Small intestine (tissue), 7 donors: ENCODE results near the gene DENND5A. TPM values are rescaled to one million over a fixed set of nuclear protein-coding genes. Genes with fewer than 3 reads are reported as not detected.

Source experiments
- DNase-seq, 2 donors: peaks; one replicate each; pipeline versions ENCODE4 v3.0.0 to v3.0.0-alpha.2; 2013
- FAIRE-seq: peaks from 2 replicates; lab custom pipeline; 2012; peaks lifted over from hg19 to GRCh38; lab: Jason Lieb, UNC
- H3K27ac ChIP-seq, 3 donors: one replicate each; pipeline ENCODE4 v1.5.1; 2013; ENCODE audit warnings: low read length in 2 of 3, mild to moderate bottlenecking in 2 of 3, control low read depth in 1 of 3, inconsistent platforms in 1 of 3, low read depth in 1 of 3, moderate library complexity in 1 of 3
- H3K27me3 ChIP-seq, 3 donors: one replicate each; pipeline ENCODE4 v1.6.1; 2013; ENCODE audit warnings: low read length in 3 of 3, inconsistent platforms in 1 of 3; ENCODE audit not compliant: control insufficient read depth in 3 of 3, insufficient read depth in 3 of 3
- H3K36me3 ChIP-seq, 3 donors: one replicate each; pipeline ENCODE4 v1.6.1; 2013; ENCODE audit warnings: low read length in 3 of 3, inconsistent platforms in 1 of 3, low read depth in 1 of 3, mild to moderate bottlenecking in 1 of 3, moderate library complexity in 1 of 3; ENCODE audit not compliant: control insufficient read depth in 3 of 3, insufficient read depth in 2 of 3
- H3K4me1 ChIP-seq, 3 donors: one replicate each; pipeline ENCODE4 v1.6.1; 2013; ENCODE audit warnings: low read length in 2 of 3, inconsistent platforms in 1 of 3, low read depth in 1 of 3, mild to moderate bottlenecking in 1 of 3, moderate library complexity in 1 of 3; ENCODE audit not compliant: control insufficient read depth in 3 of 3, insufficient read depth in 2 of 3
- H3K4me3 ChIP-seq, 3 donors: one replicate each; pipeline ENCODE4 v1.5.1; 2013; ENCODE audit warnings: low read length in 3 of 3, control low read depth in 1 of 3, inconsistent platforms in 1 of 3, low read depth in 1 of 3, mild to moderate bottlenecking in 1 of 3, moderate library complexity in 1 of 3
- H3K9me3 ChIP-seq, 2 donors: one replicate each; pipeline ENCODE4 v1.6.1; 2013; ENCODE audit warnings: low read depth in 1 of 2, low read length in 1 of 2; ENCODE audit not compliant: control insufficient read depth in 2 of 2, insufficient read depth in 1 of 2
- WGBS, 3 donors: extraction: QIAGEN DNeasy Blood & Tissue Kit; methylation state at CpG; one replicate each; pipeline ENCODE4 v1.1.7; 2013; 5-methylcytosine and 5-hydroxymethylcytosine counted together
- polyA plus RNA-seq, 4 donors: library from polyadenylated mRNA; stranded (reverse) in 3 of 4; unstranded in 1 of 4; fragments of 200-250 nt in 3 of 4; fragments of 120-200 nt in 1 of 4; gene quantifications; one replicate each; pipeline versions ENCODE4 v1.2.1 to v1.2.3, GENCODE V29; 2013
- donor health status: healthy with polysubstance abuse.
- donor health status: control.
- donor health status: control.
- donor health status: Bipolar disorder and iron deficiency.
- donor health status: healthy.

DENND5A gene
- polyA plus RNA-seq, 4 donors = 0.89 to 17.7 (median 11.0) TPM

DNA sequence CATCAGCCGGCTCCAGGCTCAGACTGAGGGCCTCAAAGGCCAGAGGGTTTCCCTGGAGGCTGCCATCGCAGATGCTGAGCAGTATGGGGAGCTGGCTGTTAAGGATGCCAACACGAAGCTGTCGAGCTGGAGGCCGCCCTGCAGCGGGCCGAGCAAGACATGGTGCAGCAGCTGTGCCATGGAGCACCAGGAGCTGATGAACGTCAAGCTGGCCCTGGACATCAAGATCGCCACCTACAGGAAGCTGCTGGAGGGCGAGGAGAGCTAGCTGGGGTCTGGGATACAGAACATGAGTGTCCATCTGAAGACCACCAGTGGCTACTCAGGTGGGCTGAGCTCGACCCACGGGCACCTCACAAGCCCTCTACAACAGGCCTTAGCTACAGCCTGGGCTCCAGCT lies 169.7 kb downstream of the DENND5A start:
- no peak overlapping the region for H3K27ac ChIP-seq
- H3K4me3 ChIP-seq = no peak overlapping the region
- no peaks in the 10 kb centered on the region for H3K9me3 ChIP-seq
- H3K4me1 ChIP-seq = peaks cover 0 to 7% (median 0%) of the 10 kb centered on the region in 3 donors
- DNase-seq (no peak), FAIRE-seq (no peak)
- H3K36me3 ChIP-seq = no peaks in the 10 kb centered on the region
- H3K27me3 ChIP-seq = peaks cover 0 to 15% (median 5%) of the 10 kb centered on the region in 3 donors
- WGBS, 3 donors = 77 to 86% (median 78%) methylated on average over 12 of the region's 12 CpGs

DNA sequence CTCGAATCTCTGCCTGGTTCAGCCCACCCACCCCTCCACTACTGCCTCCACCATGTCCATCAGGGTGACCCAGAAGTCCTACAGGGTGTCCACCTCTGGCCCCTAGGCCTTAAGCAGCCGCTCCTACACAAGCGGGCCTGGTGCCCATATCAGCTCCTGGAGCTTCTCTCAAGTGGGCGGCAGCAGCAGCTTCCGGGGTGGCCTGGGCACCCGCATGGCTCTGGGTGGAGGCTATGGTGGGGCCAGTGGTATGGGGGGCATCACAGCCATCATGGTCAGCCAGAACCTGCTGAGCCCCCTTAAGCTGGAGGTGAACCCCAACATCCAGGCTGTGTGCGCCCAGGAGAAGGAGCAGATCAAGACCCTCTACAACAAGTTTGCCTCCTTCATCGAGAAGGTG lies 170.7 kb downstream of the DENND5A start:
- Histone ChIP-seq H3K27ac (no peak overlapping the region), H3K27me3 (peaks cover 0 to 23% (median 5%) of the 10 kb centered on the region in 3 donors), H3K4me1 (peaks cover 0 to 7% (median 3%) of the 10 kb centered on the region in 3 donors), H3K4me3 (no peak overlapping the region), H3K36me3 (no peaks in the 10 kb centered on the region), H3K9me3 (no peaks in the 10 kb centered on the region)
- DNase-seq (no peak), FAIRE-seq (no peak)
- 92 to 97% (median 97%) methylated on average over 8 of the region's 8 CpGs for WGBS, 3 donors

GRCh38 chr11:9092853-9093778 lies 172.0 kb downstream of the DENND5A start:
- H3K27ac ChIP-seq = no peak overlapping the region
- H3K4me3 ChIP-seq = no peak overlapping the region
- DNase-seq = no peak
- H3K9me3 ChIP-seq = no peaks in the 10 kb centered on the region
- WGBS, 3 donors = 65 to 75% (median 65%) methylated on average over 10 of the region's 10 CpGs
- H3K36me3 ChIP-seq = no peaks in the 10 kb centered on the region
- H3K4me1 ChIP-seq = peaks cover 0 to 12% (median 3%) of the 10 kb centered on the region in 3 donors
- H3K27me3 ChIP-seq = peaks cover 0 to 25% (median 5%) of the 10 kb centered on the region in 3 donors
- FAIRE-seq = no peak

DNA sequence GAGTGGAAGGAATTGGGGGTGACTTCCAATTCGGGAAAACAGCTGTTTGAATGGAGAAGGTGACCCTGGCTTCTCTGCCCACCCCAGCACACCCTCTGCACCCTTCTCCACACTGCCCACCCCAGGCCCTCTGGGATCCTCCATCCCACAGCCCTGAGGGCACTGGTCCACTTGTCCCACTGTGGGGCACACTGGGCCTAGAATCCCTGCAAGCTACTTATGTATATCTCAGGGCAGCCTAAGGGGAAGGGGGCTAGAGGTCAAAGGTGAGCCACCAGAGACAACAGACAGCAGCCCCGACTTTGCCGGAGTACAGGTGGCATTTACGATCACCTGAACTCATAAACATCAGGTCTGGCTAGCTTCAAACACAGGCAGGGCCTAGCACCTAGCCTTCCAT lies 173.1 kb downstream of the DENND5A start:
- FAIRE-seq (no peak), DNase-seq (no peak)
- Histone ChIP-seq H3K27me3 (peaks cover 0 to 25% (median 5%) of the 10 kb centered on the region in 3 donors), H3K9me3 (no peaks in the 10 kb centered on the region), H3K27ac (no peak overlapping the region), H3K4me3 (no peak overlapping the region), H3K4me1 (peaks cover 0 to 12% (median 3%) of the 10 kb centered on the region in 3 donors), H3K36me3 (no peaks in the 10 kb centered on the region)
- 32 to 63% (median 49%) methylated on average over 4 of the region's 4 CpGs for WGBS, 3 donors

- H3K9me3 ChIP-seq = no peaks in the 10 kb centered on the region
Observed at GRCh38 chr11:9091044-9091922, 173.9 kb downstream of the DENND5A start, which contains the start of gene SCUBE2. Gene SCUBE2 (minus strand): TSS chr11:9091599. CDS start chr11:9091528, 71 bp downstream.

GRCh38 chr11:9090488-9091043 lies 174.6 kb downstream of the DENND5A start:
- DNase-seq (peak in 1 of 2 donors; percentile 22), FAIRE-seq (no peak)
- Histone ChIP-seq H3K9me3 (no peaks in the 10 kb centered on the region), H3K36me3 (no peaks in the 10 kb centered on the region), H3K27me3 (peaks cover 0 to 25% (median 5%) of the 10 kb centered on the region in 3 donors), H3K4me1 (peaks cover 0 to 12% (median 3%) of the 10 kb centered on the region in 3 donors), H3K4me3 (peak overlapping the region in 2 of 3 donors; percentile 34 to 53), H3K27ac (no peak overlapping the region)
- 14 to 42% (median 36%) methylated on average over 19 to 20 of the region's 20 CpGs for WGBS, 3 donors

More at GRCh38 chr11:9091044-9091922, 173.9 kb downstream of the DENND5A start, which contains the start of gene SCUBE2:
- peaks cover 0 to 12% (median 3%) of the 10 kb centered on the region in 3 donors for H3K4me1 ChIP-seq
- H3K36me3 ChIP-seq = no peaks in the 10 kb centered on the region
- DNase-seq (peak in 1 of 2 donors; percentile 44), FAIRE-seq (no peak)
- WGBS, 3 donors = 1 to 3% (median 2%) methylated on average over 50 to 113 of the region's 113 CpGs
- H3K27ac ChIP-seq = no peak within 1 kb of the TSS
- peaks cover 0 to 25% (median 5%) of the 10 kb centered on the region in 3 donors for H3K27me3 ChIP-seq
- H3K4me3 ChIP-seq = peak within 1 kb of the TSS in 2 of 3 donors; percentile 34 to 53

GRCh38 chr11:9089636-9090035 lies 175.5 kb downstream of the DENND5A start:
- H3K27ac ChIP-seq = peak overlapping the region in 1 of 3 donors; percentile 2
- DNase-seq (peak in 1 of 2 donors; percentile 49), FAIRE-seq (no peak)
- no peaks in the 10 kb centered on the region for H3K9me3 ChIP-seq
- H3K4me3 ChIP-seq = no peak overlapping the region
- H3K4me1 ChIP-seq = peaks cover 0 to 12% (median 3%) of the 10 kb centered on the region in 3 donors
- WGBS, 3 donors = 33 to 77% (median 44%) methylated on average over 6 of the region's 6 CpGs
- H3K36me3 ChIP-seq = no peaks in the 10 kb centered on the region
- peaks cover 0 to 25% (median 5%) of the 10 kb centered on the region in 3 donors for H3K27me3 ChIP-seq
